Measurements from ENCODE around the gene PITPNM1.

GRCh38 chr11:67532889-67533288, 27.7 kb upstream of the PITPNM1 start:
- TF ChIP-seq CTCF (IDR thresholded peaks at IDR 0.05) (no peak), POLR2A (IDR thresholded peaks at IDR 0.05) (no peak)

All from thyroid gland (tissue), 4 donors.